Measurements from ENCODE around the gene HECTD3. TPM values are rescaled to one million over a fixed set of nuclear protein-coding genes. Genes with fewer than 3 reads are reported as not detected.

Gene HECTD3
- total RNA-seq, 1 experiment from 2014 or later, result 25.5 TPM

- Histone ChIP-seq H3K4me3 (replicated peaks in 1 of 2; ENCODE audit: low read depth in 1 of 2, low read length in 2 of 2) (no peak overlapping the region), H3K9me2 (ENCODE audit: insufficient read depth) (no peaks in the 10 kb centered on the region), H4K20me1 (ENCODE audit: insufficient read depth) (no peaks in the 10 kb centered on the region), H3K4me2 (ENCODE audit: low read length) (no peak overlapping the region), H2AFZ (ENCODE audit: low read depth, low read length, poor library complexity, severe bottlenecking) (no peak overlapping the region), H3K9ac (ENCODE audit: low read length) (no peak overlapping the region), H3K9me3 (ENCODE audit: control insufficient read depth in 1 of 2, insufficient read depth in 1 of 2, low read depth in 1 of 2, low read length in 2 of 2) (no peaks in the 10 kb centered on the region), H3K27me3 (ENCODE audit: insufficient read depth, low read length) (no peaks in the 10 kb centered on the region), H3K27ac (ENCODE audit: low read depth, low read length) (no peak overlapping the region), H3K4me1 (ENCODE audit: control insufficient read depth in 1 of 2, insufficient read depth in 2 of 2, low read length in 2 of 2) (peaks cover 0 to 5% of the 10 kb centered on the region in 2 experiments; a peak in 1 of 4 replicates), H3K79me2 (ENCODE audit: insufficient read depth, low read length) (no peaks in the 10 kb centered on the region), H3K36me3 (ENCODE audit: control insufficient read depth in 1 of 2, insufficient read depth in 2 of 2, low read length in 2 of 2) (no peaks in the 10 kb centered on the region)
- DNase-seq (ENCODE audit: low read depth, low spot score), result no peak
- intact Hi-C loops (cut with micrococcal nuclease), result no loop called here
- ChIA-PET POLR2A (no interaction called here), CTCF (no interaction called here), RAD21 (ENCODE audit: low non-redundant PET in 1 of 2, low total read pairs in 2 of 2, uncharacterized antibody in 2 of 2, unreplicated experiment in 2 of 2) (no interaction called here)
- ATAC-seq, result no peak
- no TSS peak for BruUV-seq (replicated peaks)
- TF ChIP-seq ELF1 (IDR thresholded peaks at IDR 0.05; ENCODE audit: borderline replicate concordance, low read depth), result no peak
- no peak for TF ChIP-seq MAX (IDR thresholded peaks at IDR 0.05)
- TF ChIP-seq JUND (IDR thresholded peaks at IDR 0.05), result no peak
- no peak for TF ChIP-seq CTCF (IDR thresholded peaks at IDR 0.05 in 2 of 3, conservative IDR thresholded peaks at IDR 0.05 in 1 of 3; ENCODE audit: borderline replicate concordance in 1 of 3, insufficient read depth in 1 of 3, low read depth in 2 of 3, low read length in 2 of 3)
- no peak for TF ChIP-seq TCF7L2 (IDR thresholded peaks at IDR 0.05; ENCODE audit: borderline replicate concordance, extremely low read depth, insufficient read depth, insufficient read length)
- no peak for TF ChIP-seq CBX3 (IDR thresholded peaks at IDR 0.05; ENCODE audit: low read depth)
- TF ChIP-seq YY1 (IDR thresholded peaks at IDR 0.05; ENCODE audit: extremely low read depth, insufficient replicate concordance, low read depth, low read length), result no peak
- no peak for TF ChIP-seq POLR2A (IDR thresholded peaks at IDR 0.05; ENCODE audit: borderline replicate concordance, extremely low read depth, insufficient read depth, insufficient read length)
- TF ChIP-seq ATF3 (IDR thresholded peaks at IDR 0.05), result no peak
- no peak for TF ChIP-seq ZFX (IDR thresholded peaks at IDR 0.05)
- TF ChIP-seq SRF (IDR thresholded peaks at IDR 0.05; ENCODE audit: low read depth), result no peak
- TF ChIP-seq EZH2 (IDR thresholded peaks at IDR 0.05), result no peak
- no peak for TF ChIP-seq REST (IDR thresholded peaks at IDR 0.05; ENCODE audit: low read depth)
- TF ChIP-seq EZH2phosphoT487 (IDR thresholded peaks at IDR 0.05; ENCODE audit: borderline replicate concordance), result no peak
- TF ChIP-seq SIN3A (IDR thresholded peaks at IDR 0.05; ENCODE audit: low read depth), result no peak
- no peak for TF ChIP-seq SP1 (IDR thresholded peaks at IDR 0.05; ENCODE audit: low read depth)
- TF ChIP-seq CEBPB (IDR thresholded peaks at IDR 0.05; ENCODE audit: low read depth), result no peak
- no peak for TF ChIP-seq FOSL1 (IDR thresholded peaks at IDR 0.05; ENCODE audit: low read depth)
- TF ChIP-seq EGR1 (IDR thresholded peaks at IDR 0.05; ENCODE audit: low read depth), result no peak
- no peak for TF ChIP-seq RAD21 (IDR thresholded peaks at IDR 0.05; ENCODE audit: low read depth)
Observed at GRCh38 chr1:45038661-45039364, 27.7 kb upstream of the HECTD3 start.

All from HCT116 (cell line).